Suppressor macrophage treated with lipopolysaccharide for 4 hours (primary cell): ENCODE data around the gene PCA3.

Experiments
- DNase-seq: peaks from one replicate; pipeline ENCODE4 v3.0.0-alpha.2; 2020

Gene PCA3

GRCh38 chr9:76835571-76836283, 71.5 kb downstream of the PCA3 start:
- DNase-seq, result no peak
